Measurements from ENCODE around the gene EYS.

The EYS gene

GRCh38 chr6:64520050-64520449 is 1187.0 kb downstream of the EYS start:
- no peak overlapping the region for H3K4me3 ChIP-seq (ENCODE audit: low read depth, low read length)
- no peak for TF ChIP-seq CTCF (IDR thresholded peaks at IDR 0.05; ENCODE audit: insufficient read depth, low read depth, low read length, missing control alignments)
- peak; percentile 56 for DNase-seq (ENCODE audit: low read depth)

GRCh38 chr6:64516393-64516792 is 1190.6 kb downstream of the EYS start:
- H3K4me3 ChIP-seq (ENCODE audit: low read depth, low read length), result no peak overlapping the region
- no peak for DNase-seq (ENCODE audit: low read depth)
- no peak for TF ChIP-seq CTCF (IDR thresholded peaks at IDR 0.05; ENCODE audit: insufficient read depth, low read depth, low read length, missing control alignments)

GRCh38 chr6:64507661-64508060 is 1199.4 kb downstream of the EYS start:
- TF ChIP-seq CTCF (IDR thresholded peaks at IDR 0.05; ENCODE audit: insufficient read depth, low read depth, low read length, missing control alignments), result no peak
- H3K4me3 ChIP-seq (ENCODE audit: low read depth, low read length), result no peak overlapping the region
- DNase-seq (ENCODE audit: low read depth), result no peak

GRCh38 chr6:64505312-64505711 is 1201.7 kb downstream of the EYS start:
- TF ChIP-seq CTCF (IDR thresholded peaks at IDR 0.05; ENCODE audit: insufficient read depth, low read depth, low read length, missing control alignments), result peak; percentile 61
- H3K4me3 ChIP-seq (ENCODE audit: low read depth, low read length), result no peak overlapping the region
- DNase-seq (ENCODE audit: low read depth), result peak; percentile 40

- TF ChIP-seq CTCF (IDR thresholded peaks at IDR 0.05; ENCODE audit: insufficient read depth, low read depth, low read length, missing control alignments), result no peak
- no peak for DNase-seq (ENCODE audit: low read depth)
- H3K4me3 ChIP-seq (ENCODE audit: low read depth, low read length), result no peak overlapping the region
Measured at GRCh38 chr6:64504503-64504902, 1202.5 kb downstream of the EYS start.

- no peak for TF ChIP-seq CTCF (IDR thresholded peaks at IDR 0.05; ENCODE audit: insufficient read depth, low read depth, low read length, missing control alignments)
- H3K4me3 ChIP-seq (ENCODE audit: low read depth, low read length), result no peak overlapping the region
- no peak for DNase-seq (ENCODE audit: low read depth)
Measured at GRCh38 chr6:64502801-64503200, 1204.2 kb downstream of the EYS start.

GRCh38 chr6:64497634-64498033 is 1209.4 kb downstream of the EYS start:
- DNase-seq (ENCODE audit: low read depth), result no peak
- no peak for TF ChIP-seq CTCF (IDR thresholded peaks at IDR 0.05; ENCODE audit: insufficient read depth, low read depth, low read length, missing control alignments)
- H3K4me3 ChIP-seq (ENCODE audit: low read depth, low read length), result no peak overlapping the region
